NCI-H2107 treated with DMSO at 0.1 percent for 48 hours (cell line): ENCODE data around the gene DNAAF1.

Experiments
- DNase-seq: peaks from one replicate; lab custom pipeline; 2025; ENCODE audit not compliant: unreplicated experiment; lab: John Stamatoyannopoulos, UW

DNAAF1 gene

DNA sequence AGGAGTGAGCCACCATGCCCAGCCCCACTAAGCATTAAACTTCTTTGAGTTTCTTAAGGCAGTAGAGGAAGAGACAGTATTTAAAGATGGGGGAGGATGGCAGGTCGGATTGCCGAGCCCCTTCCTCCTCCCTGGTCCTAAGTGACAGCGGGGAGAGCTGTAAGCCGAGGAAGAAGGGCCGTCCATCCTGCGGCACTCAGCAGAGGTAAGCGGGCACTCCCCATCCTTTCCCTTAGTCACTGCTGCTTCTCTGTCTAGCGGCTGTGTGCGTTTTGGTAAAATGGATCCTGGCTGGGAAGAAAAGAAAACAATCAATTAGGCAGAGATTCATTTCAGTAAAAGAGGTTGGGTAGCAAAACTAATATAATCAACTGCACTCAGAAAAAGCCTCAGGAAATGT, 13.9 kb downstream of the DNAAF1 start:
- peak; percentile 21 for DNase-seq

DNA sequence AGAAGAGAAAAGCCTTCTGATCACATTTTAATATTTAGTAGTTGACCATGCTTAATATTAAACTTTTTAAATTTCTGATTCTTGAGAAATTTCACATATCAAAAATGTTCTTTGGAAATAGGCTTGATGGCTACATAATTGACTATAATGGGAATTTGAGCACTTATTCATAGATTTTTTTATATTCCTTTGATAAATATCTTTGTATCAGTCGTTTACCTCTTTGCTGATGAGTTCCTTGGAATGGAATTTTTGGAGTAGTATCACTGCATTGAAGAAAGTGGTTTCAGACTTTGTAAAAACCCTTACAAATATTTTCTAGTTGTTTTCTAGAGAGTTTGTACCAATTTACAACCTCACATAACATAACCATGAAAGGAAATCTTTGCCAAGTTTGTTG, 14.7 kb downstream of the DNAAF1 start:
- no peak for DNase-seq

DNA sequence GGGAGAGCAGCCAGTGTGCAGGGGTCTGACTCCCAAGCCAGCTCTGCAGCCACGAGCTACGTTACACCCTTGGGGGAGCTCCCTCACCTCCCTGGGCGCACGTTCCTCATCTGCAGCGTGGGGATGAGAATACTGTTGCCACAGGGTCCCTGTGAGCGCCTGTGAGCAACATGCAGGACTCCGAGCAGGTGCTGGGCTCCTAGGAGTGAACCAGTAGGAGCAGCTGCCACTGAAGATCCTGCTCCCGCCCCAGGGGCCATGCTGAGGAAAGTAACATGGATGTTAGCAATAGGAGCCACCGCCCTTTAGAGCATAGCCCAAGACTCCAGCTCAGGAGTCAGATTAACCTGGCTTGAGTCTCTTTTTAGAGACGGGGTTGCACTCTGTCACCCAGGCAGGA, 15.9 kb downstream of the DNAAF1 start:
- DNase-seq = no peak

GRCh38 chr16:84161801-84162200, 16.7 kb downstream of the DNAAF1 start:
- no peak for DNase-seq

- no peak for DNase-seq
Observed at GRCh38 chr16:84165746-84166145, 20.6 kb downstream of the DNAAF1 start.

DNA sequence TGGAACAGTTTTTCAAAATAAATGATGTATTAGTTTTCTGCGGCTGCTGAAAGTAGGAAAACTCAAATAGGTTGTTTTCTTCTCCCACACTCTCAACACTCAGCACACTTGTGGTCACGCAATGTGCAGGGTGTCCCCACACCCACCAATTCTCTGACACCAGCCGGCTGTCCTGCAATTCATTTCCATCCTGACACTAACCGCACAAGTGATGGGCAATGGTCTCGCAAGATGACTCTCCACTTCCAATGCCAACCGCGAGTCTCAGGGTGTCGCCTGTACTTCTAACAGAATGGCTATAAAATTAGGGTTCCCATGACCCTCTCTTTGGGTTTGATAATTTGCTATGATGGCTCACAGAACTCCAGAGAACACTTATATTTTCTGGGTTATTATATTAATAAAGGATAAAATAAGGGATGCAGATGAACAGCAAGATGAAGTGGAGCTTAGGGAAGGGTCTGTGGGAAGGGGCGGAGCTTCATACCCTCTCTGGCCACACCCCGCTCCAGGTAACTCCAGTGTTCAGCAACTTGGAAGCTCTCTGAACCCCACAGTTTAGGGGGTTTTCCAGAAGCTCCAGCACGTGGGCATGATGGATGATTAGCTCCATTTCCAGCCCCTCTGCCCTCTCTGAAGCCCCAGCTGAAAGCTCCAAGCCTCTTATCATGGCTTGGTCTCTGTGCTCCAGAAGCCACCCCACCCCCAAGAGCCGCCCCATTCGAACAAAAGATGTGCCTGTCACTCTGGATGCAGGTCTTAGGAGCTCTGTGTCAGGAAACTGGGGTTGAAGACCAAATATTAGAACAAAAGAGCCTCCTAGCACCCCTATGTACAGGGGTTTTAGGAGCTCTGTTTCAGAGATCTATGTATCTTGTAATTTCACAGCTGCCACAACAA, 21.9 kb downstream of the DNAAF1 start:
- no peak for DNase-seq

GRCh38 chr16:84169765-84170310, 24.7 kb downstream of the DNAAF1 start:
- no peak for DNase-seq

GRCh38 chr16:84174396-84174795, 29.3 kb downstream of the DNAAF1 start:
- no peak for DNase-seq

DNA sequence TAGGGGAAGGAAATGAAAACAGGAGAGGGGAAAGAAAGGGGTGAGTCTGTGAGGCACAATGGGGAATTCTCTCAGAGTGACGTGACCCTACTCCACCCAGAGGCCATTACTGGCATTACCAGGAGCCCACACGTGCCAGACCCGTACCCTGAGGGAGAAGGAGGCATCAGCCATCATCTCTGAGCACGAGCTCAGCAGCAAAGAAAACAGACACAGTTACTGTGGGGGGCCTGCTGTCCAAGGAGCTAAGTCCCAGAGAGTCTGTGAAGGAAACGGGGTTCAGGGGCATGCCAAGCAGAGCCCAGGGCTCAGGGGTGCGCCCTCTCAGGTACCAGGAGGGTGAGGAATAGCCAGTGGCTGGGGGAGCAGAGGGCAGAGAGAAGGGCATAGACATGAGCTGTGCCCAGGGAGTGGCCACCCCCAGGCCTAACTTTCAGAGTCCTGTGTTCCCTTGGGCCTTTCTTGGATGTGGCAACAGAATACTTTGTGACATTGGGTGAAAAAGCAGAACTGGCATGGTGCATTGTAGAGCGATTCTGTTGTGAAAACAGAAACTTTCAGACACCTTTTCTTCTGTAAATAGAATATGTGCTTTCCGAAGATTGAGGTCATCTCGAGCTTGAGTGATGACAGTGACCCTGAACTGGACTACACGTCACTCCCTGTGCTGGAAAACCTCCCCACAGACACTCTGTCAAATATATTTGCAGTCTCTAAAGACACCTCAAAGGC, 30.4 kb downstream of the DNAAF1 start:
- peak; percentile 60 for DNase-seq

DNA sequence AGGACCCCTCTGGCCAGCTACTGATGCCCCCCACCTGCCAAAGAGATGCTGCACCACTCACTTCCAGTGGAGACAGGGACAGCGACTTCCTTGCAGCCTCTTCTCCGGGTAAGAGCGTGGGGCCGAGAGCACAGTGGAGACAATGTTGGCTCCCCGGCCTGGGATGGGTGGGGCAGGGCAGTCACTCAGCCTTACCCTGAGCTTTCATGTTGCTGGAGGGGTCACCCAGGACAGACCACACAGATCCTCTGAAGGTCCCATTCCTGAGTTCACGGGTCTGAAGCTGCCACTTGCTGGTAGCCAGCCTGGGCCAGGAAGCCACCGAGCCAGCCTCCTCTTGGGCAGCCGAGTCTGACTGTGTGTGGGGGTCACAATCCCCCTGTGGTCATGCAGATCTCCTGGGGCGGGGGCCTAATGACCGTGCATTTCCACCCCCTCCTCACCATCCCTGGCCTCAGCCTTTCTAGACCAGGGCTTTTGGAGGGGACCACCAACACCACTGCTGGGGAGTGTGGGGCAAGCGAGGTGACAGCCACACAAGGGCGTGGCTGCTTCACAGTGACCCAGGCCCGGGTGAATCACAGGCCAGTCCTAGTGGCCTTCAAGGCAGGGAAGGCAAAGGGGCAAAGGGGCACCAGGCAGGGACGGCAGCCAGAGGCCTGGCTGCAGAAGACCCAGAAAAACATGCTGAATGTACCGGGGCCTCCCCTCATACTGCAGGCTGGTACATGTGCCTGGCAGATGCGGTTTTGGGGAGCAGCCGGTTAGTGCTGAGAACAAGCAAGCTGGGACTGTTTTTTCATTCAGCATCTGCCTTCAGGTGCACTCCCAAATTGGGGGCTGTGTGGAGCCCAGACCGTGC, 31.3 kb downstream of the DNAAF1 start:
- DNase-seq = no peak

DNA sequence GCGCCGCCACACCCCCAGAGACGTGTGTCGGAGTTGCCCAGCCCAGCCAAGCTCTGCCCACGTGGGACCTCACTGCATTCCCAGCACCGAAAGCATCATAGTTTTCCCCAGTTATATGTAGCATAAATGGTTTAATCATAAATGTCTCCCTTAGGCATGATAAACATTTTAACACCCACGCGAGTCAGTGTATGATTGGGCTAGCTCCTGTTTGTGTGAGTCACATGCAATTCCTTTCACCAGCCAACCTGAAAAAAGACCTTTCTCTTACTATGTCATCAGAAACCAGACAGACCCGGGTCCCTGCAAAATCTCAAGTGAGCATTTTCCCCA, 32.6 kb downstream of the DNAAF1 start:
- DNase-seq = no peak

DNA sequence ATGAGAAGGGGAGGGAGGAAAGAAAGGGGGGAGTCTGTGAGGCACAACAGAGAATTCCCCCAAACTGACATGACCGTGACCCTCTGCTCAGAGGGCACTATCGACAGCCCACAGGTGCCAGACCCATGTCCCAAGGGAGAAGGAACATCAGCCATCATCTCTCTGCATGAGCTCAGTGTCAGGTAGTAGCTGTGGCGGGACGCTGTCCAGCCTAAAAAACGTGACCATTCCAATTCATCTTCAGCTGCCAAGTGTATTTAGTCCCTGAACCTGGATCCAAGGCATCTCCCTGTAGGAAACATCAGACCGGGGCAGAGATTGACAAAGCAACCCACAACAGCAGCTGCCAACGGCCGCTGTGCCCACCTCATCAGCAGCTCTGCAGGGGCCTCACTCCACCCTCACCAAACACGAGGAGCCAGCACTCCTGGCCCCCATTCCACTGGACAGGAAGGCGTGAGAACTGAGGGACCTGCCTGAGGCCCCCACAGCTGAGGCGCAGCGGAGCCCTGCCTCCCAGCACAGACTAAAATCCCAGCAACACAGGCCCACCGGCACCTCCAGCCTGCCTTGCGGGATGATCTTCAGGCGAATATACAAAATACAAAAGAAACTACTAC, 33.1 kb downstream of the DNAAF1 start:
- DNase-seq = no peak

GRCh38 chr16:84178892-84179611, 33.9 kb downstream of the DNAAF1 start:
- no peak for DNase-seq

DNA sequence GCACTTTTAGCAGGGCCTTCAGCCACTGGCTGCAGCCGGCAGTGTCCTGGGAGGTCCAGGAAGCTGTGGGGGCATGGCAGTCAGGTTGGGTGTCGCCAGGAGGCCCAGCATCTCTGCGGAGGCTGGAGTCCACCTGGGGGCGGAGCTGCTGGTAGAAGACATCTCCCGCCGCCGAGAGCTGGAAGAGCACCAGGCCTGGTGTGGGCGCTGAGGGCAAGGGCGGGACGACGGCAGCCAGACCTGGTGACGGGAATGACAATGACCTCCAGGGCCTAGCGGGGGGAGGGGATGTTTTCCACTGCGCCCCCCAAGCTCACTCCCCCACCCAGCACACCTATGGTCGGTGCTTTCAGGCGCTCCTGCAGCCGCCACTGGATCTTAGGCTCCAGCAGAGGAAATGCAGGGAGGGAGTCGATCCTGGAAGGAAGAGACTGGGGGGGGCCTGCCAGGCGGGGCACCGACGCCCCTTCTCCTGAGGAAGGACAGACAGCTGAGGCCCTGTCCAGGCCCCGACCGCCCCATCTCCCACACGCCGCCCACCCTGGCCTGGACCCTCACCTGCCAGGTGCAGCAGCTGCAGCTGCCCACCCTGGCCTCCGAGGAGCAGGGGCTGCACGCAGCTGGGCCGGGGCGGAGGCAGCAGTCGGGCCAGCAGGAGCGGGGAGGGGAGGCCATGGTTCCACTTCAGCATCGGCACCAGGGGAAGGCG, 34.7 kb downstream of the DNAAF1 start:
- no peak for DNase-seq

GRCh38 chr16:84180519-84181140, 35.5 kb downstream of the DNAAF1 start:
- DNase-seq = no peak

- no peak for DNase-seq
Observed at GRCh38 chr16:84181144-84181915, 36.2 kb downstream of the DNAAF1 start.

- no peak for DNase-seq
Observed at GRCh38 chr16:84182104-84182503, 37.0 kb downstream of the DNAAF1 start.
